OCI-LY1 (cell line): Measurements from ENCODE around the gene PRSS56.

Source experiments
- H2AFZ ChIP-seq: fragments of 200-600 bp; sonication (generic), shearing (Covaris generic); 2 replicates; pipeline ENCODE4 v1.6.0; 2014; ENCODE audit warnings: antibody characterized with exemption, mild to moderate bottlenecking, low read length
- H3F3A ChIP-seq: fragments of 200-600 bp; sonication (generic), shearing (Covaris generic); 2 replicates; pipeline ENCODE4 v1.6.0; 2014; ENCODE audit warnings: mild to moderate bottlenecking, antibody characterized with exemption, low read length, moderate library complexity; ENCODE audit not compliant: insufficient read depth
- H3K27ac ChIP-seq: fragments of 200-600 bp; sonication (generic); 2 replicates; pipeline ENCODE4 v1.5.1; 2014; ENCODE audit warnings: low read length, mixed run types, mild to moderate bottlenecking, low read depth; ENCODE audit not compliant: poor library complexity, severe bottlenecking
- H3K27me3 ChIP-seq: fragments of 200-600 bp; sonication (generic); 2 replicates; pipeline ENCODE4 v1.6.0; 2014; ENCODE audit warnings: antibody characterized with exemption, mild to moderate bottlenecking, low read length, moderate library complexity; ENCODE audit not compliant: insufficient read depth
- H3K36me3 ChIP-seq: fragments of 200-600 bp; sonication (generic); 2 replicates; pipeline ENCODE4 v1.6.1; 2014; ENCODE audit warnings: mild to moderate bottlenecking, antibody characterized with exemption, low read length, moderate library complexity, mixed read lengths; ENCODE audit not compliant: insufficient read depth
- H3K4me1 ChIP-seq: fragments of 200-600 bp; sonication (generic); 2 replicates; pipeline ENCODE4 v1.5.1; 2014; ENCODE audit warnings: mild to moderate bottlenecking, low read length, moderate library complexity; ENCODE audit not compliant: insufficient read depth, severe bottlenecking
- H3K4me2 ChIP-seq: fragments of 200-600 bp; sonication (generic), shearing (Covaris generic); 2 replicates; pipeline ENCODE4 v1.6.1; 2014; ENCODE audit warnings: low read length
- H3K4me3 ChIP-seq: fragments of 200-600 bp; sonication (generic); 2 replicates; pipeline ENCODE4 v1.5.1; 2014; ENCODE audit warnings: low read length, low read depth, mild to moderate bottlenecking, mixed read lengths; ENCODE audit not compliant: poor library complexity, severe bottlenecking
- H3K79me2 ChIP-seq: fragments of 200-600 bp; shearing (Covaris generic); 2 replicates; pipeline ENCODE4 v1.6.1; 2016; ENCODE audit warnings: mixed run types, low read length, mixed read lengths; ENCODE audit not compliant: insufficient read depth
- H3K9ac ChIP-seq: fragments of 200-600 bp; sonication (generic), shearing (Covaris generic); 2 replicates; pipeline ENCODE4 v1.6.1; 2014; ENCODE audit warnings: mild to moderate bottlenecking, low read length, mixed read lengths
- H3K9me2 ChIP-seq: fragments of 200-600 bp; sonication (generic), shearing (Covaris generic); 2 replicates; pipeline ENCODE4 v1.6.1; 2014; ENCODE audit warnings: low read depth, mild to moderate bottlenecking, low read length, mixed read lengths
- H3K9me3 ChIP-seq: fragments of 200-600 bp; shearing (Covaris generic); 2 replicates; pipeline ENCODE4 v1.6.1; 2014; ENCODE audit warnings: low read length, mixed read lengths
- H4K20me1 ChIP-seq: fragments of 200-600 bp; sonication (generic), shearing (Covaris generic); 2 replicates; pipeline ENCODE4 v1.6.0; 2016; ENCODE audit warnings: mild to moderate bottlenecking, low read length; ENCODE audit not compliant: insufficient read depth
- CTCF ChIP-seq: fragments of 200-600 bp; sonication (generic), shearing (Covaris generic); IDR thresholded peaks from 2 replicates; pipeline ENCODE4 v1.5.1; 2017; ENCODE audit warnings: mild to moderate bottlenecking, antibody characterized with exemption, low read length, moderate library complexity, mixed read lengths
- EZH2 ChIP-seq: fragments of 200-600 bp; sonication (generic), shearing (Covaris generic); IDR thresholded peaks from 2 replicates; pipeline ENCODE4 v1.8.0; 2017; ENCODE audit warnings: borderline replicate concordance, mixed run types, mild to moderate bottlenecking, antibody characterized with exemption, low read length, moderate library complexity, mixed read lengths

Gene PRSS56

GRCh38 chr2:232488721-232489300 lies 31.4 kb upstream of the PRSS56 start:
- Histone ChIP-seq H2AFZ (no peak overlapping the region), H3K4me3 (no peak overlapping the region), H3K9ac (no peak overlapping the region), H3K4me1 (no peaks in the 10 kb centered on the region), H3K36me3 (no peaks in the 10 kb centered on the region), H3K27ac (no peak overlapping the region), H4K20me1 (no peaks in the 10 kb centered on the region), H3F3A (no peaks in the 10 kb centered on the region), H3K79me2 (no peaks in the 10 kb centered on the region), H3K4me2 (no peak overlapping the region), H3K9me2 (no peaks in the 10 kb centered on the region), H3K9me3 (no peaks in the 10 kb centered on the region), H3K27me3 (no peaks in the 10 kb centered on the region; the same call in 1 of the 2 replicates)
- TF ChIP-seq CTCF = no peak
- TF ChIP-seq EZH2 = no peak

- Histone ChIP-seq H4K20me1 (no peaks in the 10 kb centered on the region), H3K4me2 (no peak overlapping the region), H3K9me2 (no peaks in the 10 kb centered on the region), H3F3A (no peaks in the 10 kb centered on the region), H3K36me3 (no peaks in the 10 kb centered on the region), H2AFZ (no peak overlapping the region), H3K79me2 (no peaks in the 10 kb centered on the region), H3K27me3 (no peaks in the 10 kb centered on the region; the same call in 1 of the 2 replicates), H3K9me3 (no peaks in the 10 kb centered on the region), H3K4me3 (no peak overlapping the region), H3K4me1 (no peaks in the 10 kb centered on the region), H3K27ac (no peak overlapping the region), H3K9ac (no peak overlapping the region)
- TF ChIP-seq CTCF = no peak
- no peak for TF ChIP-seq EZH2
These were observed 30.5 kb upstream of the PRSS56 start for GRCh38 chr2:232489516-232490220.

- no peaks in the 10 kb centered on the region for H3F3A ChIP-seq
- no peaks in the 10 kb centered on the region; the same call in 1 of the 2 replicates for H3K27me3 ChIP-seq
- H3K4me2 ChIP-seq = no peak overlapping the region
These were observed 29.7 kb upstream of the PRSS56 start for GRCh38 chr2:232490221-232491138.

More at GRCh38 chr2:232490221-232491138, 29.7 kb upstream of the PRSS56 start:
- H3K4me1 ChIP-seq = no peaks in the 10 kb centered on the region
- no peaks in the 10 kb centered on the region for H3K9me3 ChIP-seq
- no peak overlapping the region for H2AFZ ChIP-seq
- no peak overlapping the region for H3K9ac ChIP-seq
- H3K27ac ChIP-seq = no peak overlapping the region
- no peaks in the 10 kb centered on the region for H4K20me1 ChIP-seq
- no peaks in the 10 kb centered on the region for H3K79me2 ChIP-seq
- H3K36me3 ChIP-seq = no peaks in the 10 kb centered on the region
- no peak for TF ChIP-seq CTCF
- TF ChIP-seq EZH2 = no peak
- no peaks in the 10 kb centered on the region for H3K9me2 ChIP-seq
- no peak overlapping the region for H3K4me3 ChIP-seq
